ENCODE data around the gene MED25.

The MED25 gene

GRCh38 chr19:49805822-49806619, 12.1 kb upstream of the MED25 start:
- TF ChIP-seq CTCF (IDR thresholded peaks at IDR 0.05; ENCODE audit: extremely low read depth, missing control alignments): no peak
- no peak for DNase-seq (ENCODE audit: low spot score)

- no peak for TF ChIP-seq CTCF (IDR thresholded peaks at IDR 0.05; ENCODE audit: extremely low read depth, missing control alignments)
- no peak for DNase-seq (ENCODE audit: low spot score)
These were observed 11.5 kb upstream of the MED25 start for GRCh38 chr19:49806620-49806959.

- DNase-seq (ENCODE audit: low spot score): no peak
- TF ChIP-seq CTCF (IDR thresholded peaks at IDR 0.05; ENCODE audit: extremely low read depth, missing control alignments): no peak
These were observed 10.8 kb upstream of the MED25 start for GRCh38 chr19:49807058-49807903.

GRCh38 chr19:49807904-49808675, 10.0 kb upstream of the MED25 start:
- no peak for TF ChIP-seq CTCF (IDR thresholded peaks at IDR 0.05; ENCODE audit: extremely low read depth, missing control alignments)
- no peak for DNase-seq (ENCODE audit: low spot score)

- DNase-seq (ENCODE audit: low spot score): peak; percentile 95
- no peak for TF ChIP-seq CTCF (IDR thresholded peaks at IDR 0.05; ENCODE audit: extremely low read depth, missing control alignments)
These were observed 9.4 kb upstream of the MED25 start for GRCh38 chr19:49808711-49809159.

- peak; percentile 65 for DNase-seq (ENCODE audit: low spot score)
- TF ChIP-seq CTCF (IDR thresholded peaks at IDR 0.05; ENCODE audit: extremely low read depth, missing control alignments): peak; percentile 21
These were observed 8.7 kb upstream of the MED25 start for GRCh38 chr19:49809160-49809940.
